Right renal pelvis (tissue), 4 donors: ENCODE data around the gene SKIL. TPM values are rescaled to one million over a fixed set of nuclear protein-coding genes. Genes with fewer than 3 reads are reported as not detected.
A peak's percentile ranks its signal among the peaks of the same experiment; 100 is the strongest.
"Not testable (repeated sequence)": the region's sequence is repeated elsewhere in the genome, so short reads cannot be mapped to it uniquely, and the experiment has no call there.

Experiments used
- DNase-seq, 4 donors: peaks; one replicate each; pipeline ENCODE4 v3.0.0-alpha.2; 2013; ENCODE audit warnings: low read depth in 4 of 4, low spot score in 3 of 4, missing footprints in 1 of 4
- polyA plus RNA-seq, 4 donors: library from polyadenylated mRNA; unstranded; fragments of 120-200 nt; gene quantifications; one replicate each; pipeline ENCODE4 v1.2.1, GENCODE V29; 2013; ENCODE audit not compliant: insufficient read length in 4 of 4

SKIL gene, protein sequence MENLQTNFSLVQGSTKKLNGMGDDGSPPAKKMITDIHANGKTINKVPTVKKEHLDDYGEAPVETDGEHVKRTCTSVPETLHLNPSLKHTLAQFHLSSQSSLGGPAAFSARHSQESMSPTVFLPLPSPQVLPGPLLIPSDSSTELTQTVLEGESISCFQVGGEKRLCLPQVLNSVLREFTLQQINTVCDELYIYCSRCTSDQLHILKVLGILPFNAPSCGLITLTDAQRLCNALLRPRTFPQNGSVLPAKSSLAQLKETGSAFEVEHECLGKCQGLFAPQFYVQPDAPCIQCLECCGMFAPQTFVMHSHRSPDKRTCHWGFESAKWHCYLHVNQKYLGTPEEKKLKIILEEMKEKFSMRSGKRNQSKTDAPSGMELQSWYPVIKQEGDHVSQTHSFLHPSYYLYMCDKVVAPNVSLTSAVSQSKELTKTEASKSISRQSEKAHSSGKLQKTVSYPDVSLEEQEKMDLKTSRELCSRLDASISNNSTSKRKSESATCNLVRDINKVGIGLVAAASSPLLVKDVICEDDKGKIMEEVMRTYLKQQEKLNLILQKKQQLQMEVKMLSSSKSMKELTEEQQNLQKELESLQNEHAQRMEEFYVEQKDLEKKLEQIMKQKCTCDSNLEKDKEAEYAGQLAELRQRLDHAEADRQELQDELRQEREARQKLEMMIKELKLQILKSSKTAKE
- polyA plus RNA-seq = 10 to 100 TPM; 39.4 to 45.7 (median 45.1) TPM

DNA sequence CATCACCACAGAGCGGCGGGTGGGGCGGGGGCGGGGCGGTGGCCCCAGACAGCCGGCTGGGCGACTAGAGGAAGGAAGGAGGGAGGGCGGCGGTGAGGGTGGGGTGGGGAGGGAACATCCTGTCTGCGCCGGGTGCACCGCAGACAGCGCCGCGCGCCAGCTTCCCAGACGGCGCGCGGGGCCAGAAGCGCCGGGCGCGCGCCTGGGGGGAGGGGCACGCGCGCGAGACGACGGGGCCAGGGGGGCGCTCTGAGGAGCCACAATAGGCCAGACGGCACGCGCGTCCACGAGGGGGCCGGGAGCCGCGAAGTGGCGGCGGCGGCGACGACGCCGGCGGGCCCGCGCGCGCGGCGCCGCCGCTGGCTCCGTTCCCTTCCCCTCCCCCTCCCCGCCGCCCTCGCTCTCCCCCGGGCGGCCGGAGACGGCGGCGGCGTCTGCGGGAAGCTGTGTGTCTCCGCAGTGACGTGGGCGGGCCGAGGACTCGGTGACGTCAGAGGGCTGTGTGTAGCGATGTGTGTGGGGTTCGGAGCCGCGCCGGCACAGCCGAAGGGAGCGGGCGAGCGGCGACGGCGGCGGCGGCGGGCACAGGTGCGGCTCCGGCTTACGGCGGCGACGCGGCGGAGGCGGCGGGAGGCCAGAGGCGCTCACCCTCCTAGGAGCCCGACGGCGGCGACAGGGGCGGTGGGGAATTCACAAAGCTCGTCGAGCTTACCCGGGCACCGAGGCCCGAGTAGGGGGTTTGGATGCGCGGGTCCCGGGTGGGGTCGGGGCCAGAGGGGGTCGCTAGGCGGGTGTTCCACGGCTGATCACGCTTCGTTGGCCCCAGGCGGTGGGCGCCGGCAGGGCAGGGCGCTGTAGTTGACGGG lies at the start of gene SKIL:
Gene SKIL, plus strand, starts transcription at position 540 of the 866 bp plus-strand sequence. CDS start 2,617 bp downstream, outside the sequence.
- peak; percentile 81 to 90 (median 88) for DNase-seq

- no peak for DNase-seq
These were observed 48.5 kb upstream of the SKIL start for GRCh38 chr3:170309046-170309445.

DNA sequence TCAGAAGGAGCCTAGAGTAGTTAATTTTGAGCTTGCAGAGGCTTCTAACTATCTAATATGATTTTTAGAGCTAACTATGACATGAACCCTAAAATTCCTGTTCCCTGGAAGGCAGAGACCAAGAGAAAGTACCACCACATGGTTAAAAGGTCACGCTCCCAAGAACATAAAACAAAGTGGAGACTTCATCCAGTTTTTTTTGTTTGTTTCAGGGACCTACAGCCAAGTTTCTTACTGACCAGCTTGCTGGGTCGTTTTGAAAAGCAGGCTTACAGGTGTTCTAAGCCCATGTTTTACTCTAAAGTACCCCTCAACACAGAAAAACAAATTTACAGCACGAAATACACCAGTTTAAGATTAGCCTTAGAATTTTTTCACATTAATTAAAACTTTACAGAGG lies 39.6 kb upstream of the SKIL start:
- no peak for DNase-seq

DNA sequence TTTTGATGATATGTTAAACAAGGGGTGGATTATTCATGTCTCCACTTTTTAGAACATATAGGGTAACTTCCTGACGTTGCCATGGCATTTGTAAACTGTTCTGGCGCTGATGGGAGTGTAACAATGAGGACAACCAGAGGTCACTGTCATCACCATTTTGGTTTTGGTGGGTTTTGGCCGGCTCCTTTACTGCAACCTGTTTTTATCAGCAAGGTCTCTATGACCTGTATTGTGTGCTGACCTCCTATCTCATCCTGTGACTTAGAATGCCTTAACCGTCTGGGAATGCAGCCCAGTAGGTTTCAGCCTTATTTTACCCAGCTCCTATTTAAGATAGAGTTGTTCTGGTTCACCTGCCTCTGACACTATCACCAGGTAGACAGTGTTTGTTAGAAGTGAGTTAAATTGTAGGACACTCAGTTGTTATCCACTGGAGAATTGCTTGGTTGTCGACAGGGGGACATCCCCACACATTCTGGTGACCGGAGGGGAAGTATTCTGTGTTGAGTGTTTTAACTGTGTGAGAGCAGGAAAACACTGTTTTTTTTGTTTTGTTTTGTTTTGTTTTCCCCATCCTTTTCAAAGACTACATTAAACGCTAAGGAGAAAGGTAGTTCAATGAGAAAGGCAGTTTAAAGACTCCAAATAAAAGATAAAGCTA lies 36.9 kb upstream of the SKIL start:
- DNase-seq = no peak

DNA sequence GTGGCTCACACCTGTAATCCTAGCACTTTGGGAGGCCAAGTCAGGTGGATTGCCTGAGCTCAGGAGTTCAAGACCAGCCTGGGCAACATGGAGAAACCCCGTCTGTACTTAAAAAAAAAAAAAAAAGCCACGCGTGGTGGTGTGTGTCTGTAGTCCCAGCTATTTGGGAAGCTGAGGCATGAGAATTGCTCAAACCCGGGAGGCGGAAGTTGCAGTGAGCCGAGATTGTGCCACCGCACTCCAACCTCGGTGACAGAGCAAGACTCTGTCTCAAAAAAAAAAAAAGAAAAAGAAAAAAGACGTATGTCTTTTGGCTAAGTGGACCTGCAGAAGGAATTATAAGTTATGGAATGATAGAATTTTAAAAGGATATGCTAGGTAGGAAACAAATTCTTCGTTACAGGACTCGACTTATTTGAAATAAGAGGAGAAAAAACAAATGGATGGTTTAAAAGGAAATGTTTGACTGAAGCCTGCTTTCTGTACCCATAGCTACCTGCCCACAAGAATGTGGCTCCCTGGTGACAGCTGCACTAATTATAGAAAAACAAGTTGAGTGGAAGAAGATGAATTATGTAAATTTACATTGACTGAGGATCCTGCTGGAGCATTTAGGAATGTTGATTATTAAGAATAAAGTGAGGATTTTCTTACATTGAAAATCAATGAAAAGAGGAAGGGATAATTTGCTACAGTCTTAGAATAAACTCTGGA lies 36.0 kb upstream of the SKIL start:
- no peak for DNase-seq

- peak in 1 of 4 donors; percentile 18 for DNase-seq
These were observed 34.8 kb upstream of the SKIL start for GRCh38 chr3:170322566-170323269.

GRCh38 chr3:170323331-170323730 lies 34.2 kb upstream of the SKIL start:
- DNase-seq = no peak

- DNase-seq = no peak
These were observed 32.6 kb upstream of the SKIL start for GRCh38 chr3:170324962-170325361.

DNA sequence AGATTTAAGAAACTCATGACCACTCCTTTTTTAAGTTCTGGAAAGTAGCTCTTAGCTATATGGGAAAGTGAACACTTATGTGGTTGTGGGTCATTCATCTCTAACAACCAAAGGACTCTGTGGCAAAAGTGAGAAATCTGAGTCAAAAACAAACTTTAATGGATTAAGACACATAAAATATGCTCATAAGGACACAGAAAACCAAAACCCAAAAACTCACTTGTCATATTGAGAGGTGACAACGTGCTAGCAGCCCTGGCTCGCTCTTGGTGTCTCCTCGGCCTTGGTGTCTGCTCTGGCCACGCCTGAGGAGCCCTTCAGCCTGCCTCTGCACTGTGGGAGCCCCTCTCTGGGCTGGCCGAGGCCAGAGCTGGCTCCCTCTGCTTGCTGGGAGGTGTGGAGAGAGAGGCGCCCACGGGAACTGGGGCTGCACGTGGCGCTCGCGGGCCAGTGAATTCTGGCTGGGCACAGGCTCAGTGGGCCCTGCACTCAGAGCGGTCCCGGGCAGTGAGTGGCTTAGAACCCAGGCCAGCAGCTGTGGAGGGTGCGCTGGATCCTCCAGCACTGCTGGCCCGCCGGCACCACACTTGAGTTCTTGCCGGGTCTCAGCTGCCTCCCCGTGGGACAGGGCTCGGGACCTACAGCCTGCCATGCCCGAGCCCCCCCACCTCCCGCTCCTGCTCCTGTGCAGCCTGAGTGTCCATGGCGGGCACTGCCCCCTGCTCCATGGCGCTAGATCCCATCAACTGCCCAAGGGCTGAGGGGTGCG lies 30.3 kb upstream of the SKIL start:
- no peak for DNase-seq

GRCh38 chr3:170327868-170328548 lies 29.5 kb upstream of the SKIL start:
- DNase-seq = not testable (repeated sequence)

GRCh38 chr3:170330366-170330765 lies 27.1 kb upstream of the SKIL start:
- DNase-seq = no peak

DNA sequence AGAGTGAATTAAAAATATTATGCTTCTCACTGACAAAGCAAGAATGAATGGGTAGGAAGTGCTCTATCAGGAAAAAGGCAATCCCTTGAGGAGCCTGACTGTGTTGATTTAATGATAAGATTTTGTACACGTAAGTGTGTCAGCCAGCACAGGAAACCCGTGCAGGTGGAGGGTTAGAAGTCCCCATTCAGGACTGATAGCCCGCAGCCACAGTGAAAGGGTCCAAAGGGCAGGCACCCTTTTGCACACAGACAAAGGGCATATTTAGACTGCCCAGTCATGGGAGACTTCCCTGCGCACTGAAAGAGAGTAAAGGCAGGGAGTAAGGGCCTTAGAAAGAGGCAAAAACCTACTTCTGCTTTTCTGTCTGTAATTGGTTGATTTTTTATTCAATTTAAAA lies 26.4 kb upstream of the SKIL start:
- DNase-seq = no peak

DNA sequence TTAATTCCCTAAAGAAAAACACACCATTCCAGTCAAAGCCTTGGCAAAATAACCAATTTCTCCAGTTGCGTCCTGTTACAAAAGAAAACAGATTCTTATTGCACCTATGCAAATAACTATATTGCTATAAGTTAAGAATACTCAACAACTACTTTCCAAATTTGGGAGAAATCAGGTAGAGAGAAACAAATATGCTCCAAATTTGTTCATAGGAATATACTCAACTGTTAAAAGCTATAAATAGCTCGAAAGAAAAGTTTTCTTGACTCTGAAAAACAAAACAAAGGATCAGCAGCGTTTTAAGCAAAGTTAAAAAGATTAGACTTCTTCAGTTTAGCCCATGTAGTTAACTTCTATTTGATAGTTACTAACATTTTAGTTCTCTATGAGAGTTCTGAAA lies 20.1 kb upstream of the SKIL start:
- no peak for DNase-seq

DNA sequence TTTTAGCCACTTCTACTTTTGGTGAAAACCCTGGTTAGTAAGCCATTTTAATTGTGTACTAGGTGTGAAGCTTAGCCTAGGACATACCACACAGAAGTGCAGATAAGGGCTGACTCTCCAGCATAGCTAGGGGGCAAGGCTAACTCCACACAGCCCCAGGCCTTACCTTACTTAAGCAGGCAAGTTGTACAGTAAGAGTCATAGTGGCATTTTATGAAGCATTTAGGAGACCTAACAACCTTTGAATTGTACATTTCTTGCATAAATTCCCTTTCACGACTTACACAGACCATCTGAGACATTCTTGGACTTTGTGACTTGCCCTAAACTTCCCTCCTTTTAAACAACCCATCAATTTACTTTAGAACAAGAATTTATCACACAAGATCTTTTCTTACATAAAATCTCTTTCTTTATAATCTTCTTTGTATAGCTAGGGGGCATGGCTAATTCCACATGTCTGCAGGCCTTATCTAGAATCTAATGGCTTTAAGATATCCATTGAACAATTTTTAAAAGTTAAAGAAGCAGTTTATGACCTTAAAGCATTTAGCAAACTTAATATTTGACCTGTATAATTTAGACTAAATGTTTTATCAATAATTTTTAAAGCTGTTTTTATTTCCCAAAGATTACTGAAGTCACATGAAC lies 18.7 kb upstream of the SKIL start:
- no peak for DNase-seq

- not testable (repeated sequence) for DNase-seq
These were observed 15.2 kb upstream of the SKIL start for GRCh38 chr3:170342273-170342672.

DNA sequence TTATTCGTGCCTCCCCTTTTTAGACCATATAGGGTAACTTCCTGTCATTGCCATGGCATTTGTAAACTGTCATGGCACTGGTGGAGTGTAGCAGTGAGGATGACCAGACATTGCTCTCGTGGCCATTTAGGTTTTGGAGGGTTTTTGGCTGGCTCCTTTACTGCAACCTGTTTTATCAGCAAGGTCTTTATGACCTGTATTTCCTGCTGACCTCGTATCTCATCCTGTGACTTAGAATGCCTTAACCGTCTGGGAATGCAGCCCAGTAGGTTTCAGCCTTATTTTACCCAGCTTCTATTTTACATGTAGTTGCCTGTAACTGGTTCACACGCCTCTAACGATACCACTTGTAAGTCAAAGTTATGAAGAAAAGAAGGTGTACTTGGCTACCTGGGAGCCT lies 13.7 kb upstream of the SKIL start:
- not testable (repeated sequence) for DNase-seq

DNA sequence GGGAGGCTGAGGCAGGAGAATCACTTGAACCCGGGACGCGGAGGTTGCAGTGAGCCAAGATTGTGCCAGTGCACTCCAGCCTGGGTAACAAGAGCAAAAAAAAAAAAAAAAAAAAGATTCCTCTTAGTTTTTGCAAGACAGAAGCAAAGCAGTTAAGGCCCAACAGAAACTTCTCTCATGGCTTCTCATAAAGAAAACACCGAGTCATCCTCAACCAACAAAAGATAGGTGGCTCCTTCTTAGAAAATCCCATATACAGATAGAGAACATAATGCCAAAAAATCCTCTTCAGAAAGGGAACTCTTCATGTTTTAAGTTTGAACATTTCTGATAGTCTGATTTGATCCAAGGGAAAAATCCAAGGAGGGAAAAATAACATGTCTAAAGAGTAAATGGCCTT lies 12.5 kb upstream of the SKIL start:
- DNase-seq = no peak
